K562 (cell line): ENCODE data around the gene ZNF620. TPM values are rescaled to one million over a fixed set of nuclear protein-coding genes. Genes with fewer than 3 reads are reported as not detected.
A peak's percentile ranks its signal among the peaks of the same experiment; 100 is the strongest.

Experiments
- ADNP ChIP-seq: fragments of 200-800 bp; sonication (Bioruptor generic); IDR thresholded peaks from 2 replicates; pipeline ENCODE4 v1.6.1; 2016; ENCODE audit warnings: missing genetic modification characterization, missing compliant biosample characterization
- ATF7 ChIP-seq: fragments of 450-650 bp; IDR thresholded peaks from 2 replicates; pipeline ENCODE4 v1.7.1; 2014; ENCODE audit warnings: mild to moderate bottlenecking, moderate library complexity
- HDGF ChIP-seq: fragments of 450-650 bp; IDR thresholded peaks from 2 replicates; pipeline ENCODE4 v1.6.1; 2016
- KDM2B ChIP-seq: fragments of 250-450 bp; sonication (Bioruptor Pico); IDR thresholded peaks from 2 replicates; pipeline ENCODE4 v1.8.0; 2021; ENCODE audit warnings: mild to moderate bottlenecking, moderate library complexity
- KLF10 ChIP-seq: fragments of 250-450 bp; sonication (Bioruptor Pico); IDR thresholded peaks from 2 replicates; pipeline ENCODE4 v1.6.1; 2021; ENCODE audit warnings: matching md5 sums
- MECOM ChIP-seq: fragments of 250-450 bp; sonication (Bioruptor Pico); IDR thresholded peaks from 2 replicates; pipeline ENCODE4 v1.8.0; 2022; ENCODE audit warnings: inconsistent platforms
- NCOA4 ChIP-seq: fragments of 450-650 bp; IDR thresholded peaks from 2 replicates; pipeline ENCODE4 v1.6.1; 2018; ENCODE audit warnings: mild to moderate bottlenecking; ENCODE audit not compliant: partially characterized antibody
- NFRKB ChIP-seq: fragments of 450-650 bp; IDR thresholded peaks from 2 replicates; pipeline ENCODE4 v1.6.1; 2016; ENCODE audit warnings: low read depth
- NFXL1 ChIP-seq: fragments of 450-650 bp; formaldehyde crosslinking; IDR thresholded peaks from 2 replicates; pipeline ENCODE4 v1.4.0; 2021; ENCODE audit warnings: mild to moderate bottlenecking
- NR2F6 ChIP-seq: fragments of 450-650 bp; formaldehyde crosslinking; IDR thresholded peaks from 2 replicates; pipeline ENCODE4 v1.4.0; 2020; ENCODE audit warnings: mild to moderate bottlenecking
- PML ChIP-seq: IDR thresholded peaks from 2 replicates; pipeline ENCODE4 v1.6.1; 2012; ENCODE audit warnings: low read length, inconsistent platforms
- PTTG1 ChIP-seq: fragments of 450-650 bp; IDR thresholded peaks from 2 replicates; pipeline ENCODE4 v1.6.1; 2016; ENCODE audit warnings: low read depth, mild to moderate bottlenecking, missing genetic modification characterization, missing compliant biosample characterization
- SMARCE1 ChIP-seq: fragments of 450-650 bp; IDR thresholded peaks from 2 replicates; pipeline ENCODE4 v1.7.1; 2016; ENCODE audit warnings: mild to moderate bottlenecking
- TFAM ChIP-seq: fragments of 250-450 bp; sonication (Bioruptor Pico); conservative IDR thresholded peaks from 2 replicates; pipeline ENCODE4 v1.5.0; 2021; ENCODE audit warnings: mild to moderate bottlenecking, moderate library complexity
- ZNF766 ChIP-seq: fragments of 200-800 bp; sonication (Bioruptor generic); conservative IDR thresholded peaks from 2 replicates; pipeline ENCODE4 v1.6.1; 2016; ENCODE audit warnings: missing genetic modification characterization, missing compliant biosample characterization
- ZNF785 ChIP-seq: fragments of 250-450 bp; sonication (Bioruptor Pico); IDR thresholded peaks from 2 replicates; pipeline ENCODE4 v1.4.0; 2020; ENCODE audit warnings: mild to moderate bottlenecking
- polyA plus RNA-seq, 8 experiments: library from polyadenylated mRNA; depleted of rRNA in 4 of 8; stranded (reverse) in 5 of 8; unstranded in 3 of 8; fragments of >200 nt; fragmentation: Nextera tagmentation in 2 of 8; fragmentation: Illumina TruSeq in 1 of 8; extraction: Ambion mirVana in 2 of 8; extraction: Trizol in 1 of 8; gene quantifications; 2 replicates each; pipeline versions ENCODE4 v1.2.1 to v1.2.3, GENCODE V29; 2011 to 2014; ENCODE audit warnings: inconsistent platforms in 1 of 8, missing spikeins in 1 of 8
- total RNA-seq, 7 experiments: library from RNA; depleted of rRNA in 6 of 7; stranded (reverse); fragments of >200 nt in 6 of 7; fragmentation: Illumina TruSeq in 2 of 7; extraction: Trizol in 2 of 7; gene quantifications; 2 replicates each; pipeline versions ENCODE4 v1.2.1 to v1.2.3, GENCODE V29; 2011 to 2021; ENCODE audit warnings: low replicate concordance in 1 of 7
- TF ChIP-seq, protein P1 (sequence below): fragments of 200-600 bp; sonication (generic); IDR thresholded peaks from one replicate; pipeline ENCODE4 v1.6.1; 2012; ENCODE audit warnings: mild to moderate bottlenecking, low read depth, low read length, inconsistent platforms
- TF ChIP-seq, protein P2 (sequence below), 2 experiments: fragments of 450-650 bp; IDR thresholded peaks; 2 replicates each; pipeline ENCODE4 v1.6.1; 2016

ZNF620 gene
- total and polyA plus RNA-seq, 9 of the 15 experiments (the other 6 are each of a cell fraction or from before 2014, with no cell fraction given) = 1.2 to 5.5 (median 3.3) TPM

DNA sequence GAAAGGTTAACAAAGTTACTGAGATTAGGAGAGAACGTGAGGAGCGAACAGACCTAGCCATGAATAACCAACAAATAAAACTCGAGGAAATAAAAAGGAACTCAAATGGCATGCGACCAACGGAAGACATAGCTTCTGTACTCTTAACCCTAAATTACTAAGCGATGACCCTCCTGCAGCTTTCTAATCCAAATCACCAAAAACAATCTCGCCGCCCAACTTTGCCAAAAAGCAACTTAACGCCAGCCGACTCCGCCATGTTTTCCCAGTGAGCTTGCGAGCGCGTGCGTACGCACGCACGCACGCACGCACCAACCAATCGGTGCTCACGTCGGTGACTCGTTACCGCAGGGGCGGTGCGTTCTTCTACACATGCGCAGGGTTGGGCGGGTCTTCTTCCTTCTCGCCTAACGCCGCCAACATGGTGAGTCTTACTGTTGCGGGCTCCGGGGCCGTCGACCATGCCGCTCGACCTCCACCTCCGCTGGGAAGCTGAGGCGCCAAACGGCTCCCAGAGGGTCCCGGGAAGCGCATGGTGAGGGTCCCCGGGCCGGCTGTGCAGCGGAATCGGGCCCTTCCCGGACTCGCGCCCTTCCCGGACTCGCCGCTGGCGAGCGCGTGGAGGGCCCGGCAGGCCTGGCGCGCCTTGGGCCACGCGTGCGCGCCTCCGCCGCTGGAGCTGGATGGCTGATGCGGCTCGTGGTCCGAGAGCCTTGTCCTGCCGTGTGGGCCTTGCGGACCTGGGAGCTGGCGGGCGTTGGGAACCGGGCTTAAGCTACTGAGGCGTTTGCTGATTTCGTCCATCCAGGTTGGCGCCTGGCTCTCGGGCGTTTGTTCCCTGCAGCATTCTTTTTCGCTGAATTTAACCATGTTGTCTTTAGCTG lies 48.7 kb upstream of the ZNF620 start, which contains the start of gene RPL14 (continued):
- TF ChIP-seq, protein P1, sequence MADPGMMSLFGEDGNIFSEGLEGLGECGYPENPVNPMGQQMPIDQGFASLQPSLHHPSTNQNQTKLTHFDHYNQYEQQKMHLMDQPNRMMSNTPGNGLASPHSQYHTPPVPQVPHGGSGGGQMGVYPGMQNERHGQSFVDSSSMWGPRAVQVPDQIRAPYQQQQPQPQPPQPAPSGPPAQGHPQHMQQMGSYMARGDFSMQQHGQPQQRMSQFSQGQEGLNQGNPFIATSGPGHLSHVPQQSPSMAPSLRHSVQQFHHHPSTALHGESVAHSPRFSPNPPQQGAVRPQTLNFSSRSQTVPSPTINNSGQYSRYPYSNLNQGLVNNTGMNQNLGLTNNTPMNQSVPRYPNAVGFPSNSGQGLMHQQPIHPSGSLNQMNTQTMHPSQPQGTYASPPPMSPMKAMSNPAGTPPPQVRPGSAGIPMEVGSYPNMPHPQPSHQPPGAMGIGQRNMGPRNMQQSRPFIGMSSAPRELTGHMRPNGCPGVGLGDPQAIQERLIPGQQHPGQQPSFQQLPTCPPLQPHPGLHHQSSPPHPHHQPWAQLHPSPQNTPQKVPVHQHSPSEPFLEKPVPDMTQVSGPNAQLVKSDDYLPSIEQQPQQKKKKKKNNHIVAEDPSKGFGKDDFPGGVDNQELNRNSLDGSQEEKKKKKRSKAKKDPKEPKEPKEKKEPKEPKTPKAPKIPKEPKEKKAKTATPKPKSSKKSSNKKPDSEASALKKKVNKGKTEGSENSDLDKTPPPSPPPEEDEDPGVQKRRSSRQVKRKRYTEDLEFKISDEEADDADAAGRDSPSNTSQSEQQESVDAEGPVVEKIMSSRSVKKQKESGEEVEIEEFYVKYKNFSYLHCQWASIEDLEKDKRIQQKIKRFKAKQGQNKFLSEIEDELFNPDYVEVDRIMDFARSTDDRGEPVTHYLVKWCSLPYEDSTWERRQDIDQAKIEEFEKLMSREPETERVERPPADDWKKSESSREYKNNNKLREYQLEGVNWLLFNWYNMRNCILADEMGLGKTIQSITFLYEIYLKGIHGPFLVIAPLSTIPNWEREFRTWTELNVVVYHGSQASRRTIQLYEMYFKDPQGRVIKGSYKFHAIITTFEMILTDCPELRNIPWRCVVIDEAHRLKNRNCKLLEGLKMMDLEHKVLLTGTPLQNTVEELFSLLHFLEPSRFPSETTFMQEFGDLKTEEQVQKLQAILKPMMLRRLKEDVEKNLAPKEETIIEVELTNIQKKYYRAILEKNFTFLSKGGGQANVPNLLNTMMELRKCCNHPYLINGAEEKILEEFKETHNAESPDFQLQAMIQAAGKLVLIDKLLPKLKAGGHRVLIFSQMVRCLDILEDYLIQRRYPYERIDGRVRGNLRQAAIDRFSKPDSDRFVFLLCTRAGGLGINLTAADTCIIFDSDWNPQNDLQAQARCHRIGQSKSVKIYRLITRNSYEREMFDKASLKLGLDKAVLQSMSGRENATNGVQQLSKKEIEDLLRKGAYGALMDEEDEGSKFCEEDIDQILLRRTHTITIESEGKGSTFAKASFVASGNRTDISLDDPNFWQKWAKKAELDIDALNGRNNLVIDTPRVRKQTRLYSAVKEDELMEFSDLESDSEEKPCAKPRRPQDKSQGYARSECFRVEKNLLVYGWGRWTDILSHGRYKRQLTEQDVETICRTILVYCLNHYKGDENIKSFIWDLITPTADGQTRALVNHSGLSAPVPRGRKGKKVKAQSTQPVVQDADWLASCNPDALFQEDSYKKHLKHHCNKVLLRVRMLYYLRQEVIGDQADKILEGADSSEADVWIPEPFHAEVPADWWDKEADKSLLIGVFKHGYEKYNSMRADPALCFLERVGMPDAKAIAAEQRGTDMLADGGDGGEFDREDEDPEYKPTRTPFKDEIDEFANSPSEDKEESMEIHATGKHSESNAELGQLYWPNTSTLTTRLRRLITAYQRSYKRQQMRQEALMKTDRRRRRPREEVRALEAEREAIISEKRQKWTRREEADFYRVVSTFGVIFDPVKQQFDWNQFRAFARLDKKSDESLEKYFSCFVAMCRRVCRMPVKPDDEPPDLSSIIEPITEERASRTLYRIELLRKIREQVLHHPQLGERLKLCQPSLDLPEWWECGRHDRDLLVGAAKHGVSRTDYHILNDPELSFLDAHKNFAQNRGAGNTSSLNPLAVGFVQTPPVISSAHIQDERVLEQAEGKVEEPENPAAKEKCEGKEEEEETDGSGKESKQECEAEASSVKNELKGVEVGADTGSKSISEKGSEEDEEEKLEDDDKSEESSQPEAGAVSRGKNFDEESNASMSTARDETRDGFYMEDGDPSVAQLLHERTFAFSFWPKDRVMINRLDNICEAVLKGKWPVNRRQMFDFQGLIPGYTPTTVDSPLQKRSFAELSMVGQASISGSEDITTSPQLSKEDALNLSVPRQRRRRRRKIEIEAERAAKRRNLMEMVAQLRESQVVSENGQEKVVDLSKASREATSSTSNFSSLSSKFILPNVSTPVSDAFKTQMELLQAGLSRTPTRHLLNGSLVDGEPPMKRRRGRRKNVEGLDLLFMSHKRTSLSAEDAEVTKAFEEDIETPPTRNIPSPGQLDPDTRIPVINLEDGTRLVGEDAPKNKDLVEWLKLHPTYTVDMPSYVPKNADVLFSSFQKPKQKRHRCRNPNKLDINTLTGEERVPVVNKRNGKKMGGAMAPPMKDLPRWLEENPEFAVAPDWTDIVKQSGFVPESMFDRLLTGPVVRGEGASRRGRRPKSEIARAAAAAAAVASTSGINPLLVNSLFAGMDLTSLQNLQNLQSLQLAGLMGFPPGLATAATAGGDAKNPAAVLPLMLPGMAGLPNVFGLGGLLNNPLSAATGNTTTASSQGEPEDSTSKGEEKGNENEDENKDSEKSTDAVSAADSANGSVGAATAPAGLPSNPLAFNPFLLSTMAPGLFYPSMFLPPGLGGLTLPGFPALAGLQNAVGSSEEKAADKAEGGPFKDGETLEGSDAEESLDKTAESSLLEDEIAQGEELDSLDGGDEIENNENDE = no peak
- peak; percentile 90 for TF ChIP-seq ATF7
- peak; percentile 90 for TF ChIP-seq PML
- no peak for TF ChIP-seq PTTG1 (tag)
- TF ChIP-seq TFAM (CRISPR knock-in tag) = no peak
- TF ChIP-seq NFRKB = peak; percentile 98
- no peak for TF ChIP-seq NFXL1 (CRISPR knock-in tag)
- TF ChIP-seq NR2F6 (CRISPR knock-in tag) = no peak
- TF ChIP-seq, protein P2, sequence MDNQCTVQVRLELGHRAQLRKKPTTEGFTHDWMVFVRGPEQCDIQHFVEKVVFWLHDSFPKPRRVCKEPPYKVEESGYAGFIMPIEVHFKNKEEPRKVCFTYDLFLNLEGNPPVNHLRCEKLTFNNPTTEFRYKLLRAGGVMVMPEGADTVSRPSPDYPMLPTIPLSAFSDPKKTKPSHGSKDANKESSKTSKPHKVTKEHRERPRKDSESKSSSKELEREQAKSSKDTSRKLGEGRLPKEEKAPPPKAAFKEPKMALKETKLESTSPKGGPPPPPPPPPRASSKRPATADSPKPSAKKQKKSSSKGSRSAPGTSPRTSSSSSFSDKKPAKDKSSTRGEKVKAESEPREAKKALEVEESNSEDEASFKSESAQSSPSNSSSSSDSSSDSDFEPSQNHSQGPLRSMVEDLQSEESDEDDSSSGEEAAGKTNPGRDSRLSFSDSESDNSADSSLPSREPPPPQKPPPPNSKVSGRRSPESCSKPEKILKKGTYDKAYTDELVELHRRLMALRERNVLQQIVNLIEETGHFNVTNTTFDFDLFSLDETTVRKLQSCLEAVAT (IDR thresholded peaks at IDR 0.05) = peak; percentile 4 to 66; a peak in 2 of 4 replicates
- TF ChIP-seq NCOA4 = no peak
- TF ChIP-seq ZNF785 (CRISPR knock-in tag) = no peak
- no peak for TF ChIP-seq ZNF766 (CRISPR knock-in tag)
- no peak for TF ChIP-seq ADNP
- TF ChIP-seq KDM2B = no peak
- TF ChIP-seq MECOM (CRISPR knock-in tag) = no peak
- no peak for TF ChIP-seq KLF10 (CRISPR knock-in tag)
- no peak for TF ChIP-seq HDGF
- no peak for TF ChIP-seq SMARCE1
